Measurements from ENCODE around the gene NPPC. TPM values are rescaled to one million over a fixed set of nuclear protein-coding genes. Genes with fewer than 3 reads are reported as not detected.
"Not testable (repeated sequence)": the region's sequence is repeated elsewhere in the genome, so short reads cannot be mapped to it uniquely, and the experiment has no call there.

The NPPC gene
- total RNA-seq, 2 donors from 2014 or later: not detected

GRCh38 chr2:231917280-231918066 is 8.7 kb downstream of the NPPC start:
- Histone ChIP-seq H3K4me3 (no peak overlapping the region), H3K27ac (no peak overlapping the region), H3K27me3 (replicated peaks; ENCODE audit: insufficient read depth) (no peaks in the 10 kb centered on the region), H3K4me1 (ENCODE audit: control insufficient read depth in 1 of 2, low read depth in 2 of 2) (no peaks in the 10 kb centered on the region), H3K36me3 (no peaks in the 10 kb centered on the region), H3K9me3 (no peaks in the 10 kb centered on the region)
- ATAC-seq (ENCODE audit: insufficient number of reproducible peaks, low FRiP score, low read depth) (no peak), DNase-seq (ENCODE audit: low spot score) (no peak)
- TF ChIP-seq, protein P1, sequence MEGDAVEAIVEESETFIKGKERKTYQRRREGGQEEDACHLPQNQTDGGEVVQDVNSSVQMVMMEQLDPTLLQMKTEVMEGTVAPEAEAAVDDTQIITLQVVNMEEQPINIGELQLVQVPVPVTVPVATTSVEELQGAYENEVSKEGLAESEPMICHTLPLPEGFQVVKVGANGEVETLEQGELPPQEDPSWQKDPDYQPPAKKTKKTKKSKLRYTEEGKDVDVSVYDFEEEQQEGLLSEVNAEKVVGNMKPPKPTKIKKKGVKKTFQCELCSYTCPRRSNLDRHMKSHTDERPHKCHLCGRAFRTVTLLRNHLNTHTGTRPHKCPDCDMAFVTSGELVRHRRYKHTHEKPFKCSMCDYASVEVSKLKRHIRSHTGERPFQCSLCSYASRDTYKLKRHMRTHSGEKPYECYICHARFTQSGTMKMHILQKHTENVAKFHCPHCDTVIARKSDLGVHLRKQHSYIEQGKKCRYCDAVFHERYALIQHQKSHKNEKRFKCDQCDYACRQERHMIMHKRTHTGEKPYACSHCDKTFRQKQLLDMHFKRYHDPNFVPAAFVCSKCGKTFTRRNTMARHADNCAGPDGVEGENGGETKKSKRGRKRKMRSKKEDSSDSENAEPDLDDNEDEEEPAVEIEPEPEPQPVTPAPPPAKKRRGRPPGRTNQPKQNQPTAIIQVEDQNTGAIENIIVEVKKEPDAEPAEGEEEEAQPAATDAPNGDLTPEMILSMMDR (IDR thresholded peaks at IDR 0.05): no peak

GRCh38 chr2:231914077-231914690 is 12.0 kb downstream of the NPPC start:
- H3K27me3 ChIP-seq (replicated peaks; ENCODE audit: insufficient read depth): no peaks in the 10 kb centered on the region
- H3K4me1 ChIP-seq (ENCODE audit: control insufficient read depth in 1 of 2, low read depth in 2 of 2): no peaks in the 10 kb centered on the region
- H3K36me3 ChIP-seq: no peaks in the 10 kb centered on the region
- H3K27ac ChIP-seq: no peak overlapping the region
- no peak overlapping the region for H3K4me3 ChIP-seq
- DNase-seq (ENCODE audit: low spot score): no peak
- TF ChIP-seq, protein P1 (IDR thresholded peaks at IDR 0.05): no peak
- ATAC-seq (ENCODE audit: insufficient number of reproducible peaks, low FRiP score, low read depth): no peak
- no peaks in the 10 kb centered on the region for H3K9me3 ChIP-seq

DNA sequence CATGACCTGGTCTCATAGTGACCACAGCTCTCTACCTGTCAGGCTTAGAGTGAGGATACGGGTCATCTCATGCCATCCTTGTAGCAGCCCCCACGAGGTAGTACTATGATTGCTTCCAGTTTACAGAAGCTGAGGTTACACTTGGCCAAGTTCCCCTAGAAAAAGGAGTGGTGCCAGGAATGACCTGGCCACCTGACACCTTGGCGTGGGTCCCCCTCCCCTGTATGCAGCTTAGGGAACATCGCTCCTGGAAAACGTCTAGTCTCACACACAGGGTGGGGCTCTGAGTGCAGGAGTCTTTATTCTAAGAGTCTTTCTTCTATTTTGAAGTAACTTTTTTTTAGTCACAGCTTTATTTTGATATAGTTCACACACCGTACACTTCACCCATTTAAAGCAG is 14.8 kb downstream of the NPPC start:
- no peak for DNase-seq (ENCODE audit: low spot score)
- Histone ChIP-seq H3K4me1 (ENCODE audit: control insufficient read depth in 1 of 2, low read depth in 2 of 2) (no peaks in the 10 kb centered on the region), H3K27me3 (replicated peaks; ENCODE audit: insufficient read depth) (no peaks in the 10 kb centered on the region), H3K9me3 (no peaks in the 10 kb centered on the region), H3K27ac (no peak overlapping the region), H3K36me3 (no peaks in the 10 kb centered on the region), H3K4me3 (no peak overlapping the region)
- TF ChIP-seq, protein P1 (IDR thresholded peaks at IDR 0.05): no peak
- ATAC-seq (ENCODE audit: insufficient number of reproducible peaks, low FRiP score, low read depth): no peak

DNA sequence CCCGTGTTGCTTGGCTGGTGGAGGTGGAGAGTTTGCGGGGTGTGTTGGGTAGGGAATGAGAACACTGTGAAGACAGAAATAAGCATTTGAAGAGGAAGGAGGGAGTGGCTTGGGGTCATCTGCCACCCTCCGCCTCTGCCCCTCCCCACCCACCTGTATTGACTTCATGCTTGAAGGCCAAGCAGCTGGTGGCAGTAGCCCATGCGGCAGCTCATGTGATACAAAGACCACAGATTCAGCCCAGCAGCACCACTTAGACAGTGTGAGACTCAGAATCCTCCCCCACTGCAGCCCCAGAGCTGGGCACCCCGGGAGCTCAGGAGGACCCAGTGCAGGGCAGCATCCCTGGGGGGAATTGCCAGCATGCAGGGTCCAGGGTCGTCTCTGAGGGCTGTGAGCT is 15.4 kb downstream of the NPPC start:
- Histone ChIP-seq H3K4me1 (ENCODE audit: control insufficient read depth in 1 of 2, low read depth in 2 of 2) (no peaks in the 10 kb centered on the region), H3K4me3 (no peak overlapping the region), H3K9me3 (no peaks in the 10 kb centered on the region), H3K27ac (no peak overlapping the region), H3K27me3 (replicated peaks; ENCODE audit: insufficient read depth) (no peaks in the 10 kb centered on the region), H3K36me3 (no peaks in the 10 kb centered on the region)
- DNase-seq (ENCODE audit: low spot score): no peak
- no peak for ATAC-seq (ENCODE audit: insufficient number of reproducible peaks, low FRiP score, low read depth)
- TF ChIP-seq, protein P1 (IDR thresholded peaks at IDR 0.05): no peak

DNA sequence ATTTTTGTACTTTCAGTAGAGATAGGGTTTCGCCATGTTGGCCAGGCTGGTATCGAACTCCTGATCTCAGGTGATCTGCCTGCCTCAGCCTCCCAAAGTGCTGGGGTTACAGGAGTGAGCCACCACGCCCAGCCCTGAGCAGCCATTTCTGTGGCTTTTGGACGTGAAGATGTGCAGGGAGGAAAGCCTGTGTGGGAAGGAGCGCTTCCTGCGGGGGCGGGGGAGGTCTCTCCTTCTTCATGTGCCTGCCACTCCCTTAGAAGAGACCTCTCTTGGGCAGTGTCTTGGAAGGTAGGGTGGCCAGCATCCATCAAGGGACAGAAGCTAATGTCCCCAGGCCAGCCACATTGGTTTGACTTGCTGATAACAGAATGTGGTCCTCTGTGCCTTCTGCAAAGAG is 16.0 kb downstream of the NPPC start:
- not testable (repeated sequence) for H3K4me1 ChIP-seq (ENCODE audit: control insufficient read depth in 1 of 2, low read depth in 2 of 2); H3K27me3 ChIP-seq (replicated peaks; ENCODE audit: insufficient read depth); H3K4me3 ChIP-seq; DNase-seq (ENCODE audit: low spot score); H3K27ac ChIP-seq; ATAC-seq (ENCODE audit: insufficient number of reproducible peaks, low FRiP score, low read depth); H3K9me3 ChIP-seq; H3K36me3 ChIP-seq

All from thoracic aorta (tissue), 2 donors.